GM10266 (cell line): ENCODE data around the gene CSNK1D.
"Not testable (repeated sequence)": the region's sequence is repeated elsewhere in the genome, so short reads cannot be mapped to it uniquely, and the experiment has no call there.

Experiments used
- DNase-seq: peaks from one replicate; pipeline ENCODE4 v3.0.0; 2012; ENCODE audit errors: extremely low spot score
- TF ChIP-seq, protein P1 (sequence below): IDR thresholded peaks from 2 replicates; pipeline ENCODE4 v1.5.1; 2012; ENCODE audit warnings: mild to moderate bottlenecking, low read depth; ENCODE audit not compliant: control insufficient read depth, insufficient read depth; ENCODE audit errors: missing control alignments

CSNK1D gene

DNA sequence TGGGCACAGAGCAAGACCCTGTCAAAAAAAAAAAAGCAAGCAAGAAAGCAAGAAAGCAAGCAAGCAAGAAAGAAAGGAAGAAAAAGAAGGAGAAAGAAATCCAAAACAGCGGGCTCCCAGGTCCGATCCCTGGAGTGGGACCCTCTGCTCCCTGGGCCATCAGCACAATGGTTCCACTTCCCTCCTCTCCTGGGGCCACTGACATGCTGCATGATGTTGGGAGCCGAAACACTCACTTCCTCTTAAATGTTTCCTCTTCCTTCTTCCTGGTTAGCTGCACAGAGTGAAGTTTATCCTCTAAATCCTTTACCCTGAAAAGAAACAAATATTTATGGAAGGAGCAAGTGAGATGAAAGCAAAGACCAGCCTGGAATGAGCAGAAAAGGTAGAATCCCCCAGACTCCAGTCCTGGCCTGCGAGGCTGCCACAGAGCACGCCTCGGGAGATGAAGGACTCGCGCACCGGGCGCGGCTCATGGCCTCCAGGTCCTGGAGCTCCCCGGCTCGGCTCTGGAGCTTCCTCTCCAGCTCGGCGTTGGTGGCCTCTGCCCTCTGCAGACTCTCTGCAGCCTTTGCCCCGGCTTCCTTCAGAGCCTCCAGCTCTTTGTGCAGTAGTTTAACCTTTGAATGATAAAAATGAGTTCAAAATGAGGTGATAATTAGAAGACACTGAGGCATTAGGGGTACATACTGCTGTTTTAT is 79.8 kb downstream of the CSNK1D start:
- TF ChIP-seq, protein P1, sequence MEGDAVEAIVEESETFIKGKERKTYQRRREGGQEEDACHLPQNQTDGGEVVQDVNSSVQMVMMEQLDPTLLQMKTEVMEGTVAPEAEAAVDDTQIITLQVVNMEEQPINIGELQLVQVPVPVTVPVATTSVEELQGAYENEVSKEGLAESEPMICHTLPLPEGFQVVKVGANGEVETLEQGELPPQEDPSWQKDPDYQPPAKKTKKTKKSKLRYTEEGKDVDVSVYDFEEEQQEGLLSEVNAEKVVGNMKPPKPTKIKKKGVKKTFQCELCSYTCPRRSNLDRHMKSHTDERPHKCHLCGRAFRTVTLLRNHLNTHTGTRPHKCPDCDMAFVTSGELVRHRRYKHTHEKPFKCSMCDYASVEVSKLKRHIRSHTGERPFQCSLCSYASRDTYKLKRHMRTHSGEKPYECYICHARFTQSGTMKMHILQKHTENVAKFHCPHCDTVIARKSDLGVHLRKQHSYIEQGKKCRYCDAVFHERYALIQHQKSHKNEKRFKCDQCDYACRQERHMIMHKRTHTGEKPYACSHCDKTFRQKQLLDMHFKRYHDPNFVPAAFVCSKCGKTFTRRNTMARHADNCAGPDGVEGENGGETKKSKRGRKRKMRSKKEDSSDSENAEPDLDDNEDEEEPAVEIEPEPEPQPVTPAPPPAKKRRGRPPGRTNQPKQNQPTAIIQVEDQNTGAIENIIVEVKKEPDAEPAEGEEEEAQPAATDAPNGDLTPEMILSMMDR: no peak
- DNase-seq: no peak

DNA sequence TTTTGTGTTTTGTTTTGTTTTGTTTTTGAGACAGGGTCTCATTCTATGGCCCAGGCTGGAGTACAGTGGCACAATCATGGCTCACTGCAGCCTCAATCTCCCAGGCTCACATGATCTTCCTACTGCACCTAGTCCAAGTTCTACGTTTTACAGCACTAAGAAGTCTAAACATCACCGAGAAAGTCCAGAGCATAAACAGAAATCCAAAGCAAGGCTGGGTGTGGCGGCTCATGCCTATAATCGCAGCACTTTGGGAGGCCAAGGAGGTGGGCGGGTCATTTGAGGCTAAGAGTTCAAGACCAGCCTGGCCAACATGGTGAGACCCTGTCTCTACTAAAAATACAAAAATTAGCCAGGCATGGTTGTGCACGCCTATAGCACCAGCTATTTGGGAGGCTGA is 80.5 kb downstream of the CSNK1D start:
- not testable (repeated sequence) for DNase-seq
